ENCODE data around the gene ZBED5.
"Not testable (repeated sequence)": the region's sequence is repeated elsewhere in the genome, so short reads cannot be mapped to it uniquely, and the experiment has no call there.

The ZBED5 gene

DNA sequence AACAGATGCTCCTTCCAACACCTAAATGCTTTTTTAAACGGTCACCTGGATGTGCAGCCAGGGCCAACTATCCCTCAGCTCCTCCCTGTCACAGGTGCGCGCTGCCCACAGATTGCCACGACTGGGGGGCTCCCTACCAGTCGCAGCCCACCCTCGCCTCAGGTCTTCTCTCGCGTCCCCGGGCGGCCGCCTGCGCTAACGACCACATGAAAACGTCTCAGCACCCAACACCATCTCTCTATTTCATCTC, 469 bp downstream of the ZBED5 start:
- H3K27me3 ChIP-seq (ENCODE audit: low read depth, low read length) = no peaks in the 10 kb centered on the region
- H3K36me3 ChIP-seq (ENCODE audit: control insufficient read depth in 1 of 2, insufficient read depth in 2 of 2, low read length in 2 of 2) = peaks cover 25 to 28% of the 10 kb centered on the region in 2 donors
- peak overlapping the region; percentile 85 to 90 for H3K4me3 ChIP-seq (ENCODE audit: low read depth in 1 of 2, low read length in 2 of 2)
- H3K27ac ChIP-seq (ENCODE audit: low read length) = peak overlapping the region; percentile 98
- H3K4me1 ChIP-seq (ENCODE audit: control insufficient read depth in 1 of 2, insufficient read depth in 2 of 2, low read length in 2 of 2) = peaks cover 0 to 22% of the 10 kb centered on the region in 2 donors
- no peaks in the 10 kb centered on the region for H3K9me3 ChIP-seq (ENCODE audit: control insufficient read depth in 1 of 2, low read length in 2 of 2)

DNA sequence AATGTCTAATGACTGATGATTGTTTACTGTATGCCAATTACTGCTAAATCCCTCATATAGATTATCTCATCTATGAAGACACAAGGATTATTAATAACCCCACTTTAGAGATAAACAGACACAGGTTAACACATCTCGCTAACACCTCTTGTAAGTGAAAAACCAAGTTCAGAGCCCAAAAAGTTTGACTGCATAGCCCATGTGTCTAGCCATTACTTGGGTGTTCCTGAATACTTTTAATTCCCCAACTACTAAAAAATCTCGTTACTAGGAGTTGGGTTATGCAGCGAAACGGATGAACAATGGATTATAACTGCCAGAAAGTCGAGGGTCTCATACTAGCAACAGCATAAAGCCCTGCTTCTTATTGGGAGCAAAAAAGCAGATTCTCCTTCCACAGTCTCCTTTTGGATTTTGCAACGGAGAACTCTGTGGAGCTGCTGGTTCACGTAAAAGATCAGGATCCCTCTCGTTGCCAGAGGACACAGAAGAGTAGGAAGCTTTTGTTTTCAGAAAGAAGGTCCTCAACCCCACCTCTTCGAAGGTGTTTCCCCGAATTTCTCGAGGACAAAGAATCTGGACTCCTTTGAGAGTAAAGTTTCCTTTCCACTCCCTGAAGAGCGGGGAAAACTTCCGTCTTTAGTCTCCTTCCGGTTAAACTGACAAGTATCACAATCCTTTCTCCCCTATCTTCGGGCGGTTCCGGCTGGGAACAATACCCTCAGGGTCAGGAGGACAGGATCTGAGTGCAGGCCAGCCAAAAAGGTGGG, 979 bp downstream of the ZBED5 start:
- peaks cover 30 to 33% of the 10 kb centered on the region in 2 donors for H3K36me3 ChIP-seq (ENCODE audit: control insufficient read depth in 1 of 2, insufficient read depth in 2 of 2, low read length in 2 of 2)

DNA sequence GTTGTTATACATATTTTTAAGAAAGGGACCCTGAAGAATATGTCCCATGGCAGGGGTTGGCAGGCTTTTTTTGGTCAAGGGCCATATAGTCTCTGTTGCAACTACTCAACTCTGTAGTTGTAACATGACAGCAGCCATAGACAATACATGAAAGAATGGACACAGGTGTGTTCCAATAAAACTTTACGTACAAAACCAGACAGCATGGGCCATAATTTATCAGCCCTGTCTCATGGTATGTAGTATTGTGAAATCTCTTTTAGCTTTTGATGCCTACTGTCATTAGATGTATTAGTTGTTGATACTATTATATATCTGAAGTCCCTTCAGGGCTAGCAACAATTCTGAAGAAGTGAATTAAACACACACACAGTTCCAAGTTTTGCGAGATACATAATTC, 2.6 kb downstream of the ZBED5 start:
- Histone ChIP-seq H3K27ac (ENCODE audit: low read length) (no peak overlapping the region), H3K27me3 (ENCODE audit: low read depth, low read length) (no peaks in the 10 kb centered on the region), H3K9me3 (ENCODE audit: control insufficient read depth in 1 of 2, low read length in 2 of 2) (no peaks in the 10 kb centered on the region), H3K4me1 (ENCODE audit: control insufficient read depth in 1 of 2, insufficient read depth in 2 of 2, low read length in 2 of 2) (peaks cover 0 to 12% of the 10 kb centered on the region in 2 donors), H3K4me3 (ENCODE audit: low read depth in 1 of 2, low read length in 2 of 2) (no peak overlapping the region), H3K36me3 (ENCODE audit: control insufficient read depth in 1 of 2, insufficient read depth in 2 of 2, low read length in 2 of 2) (peaks cover 32 to 40% of the 10 kb centered on the region in 2 donors)

More for the DNA sequence above, 979 bp downstream of the ZBED5 start:
- Histone ChIP-seq H3K4me1 (ENCODE audit: control insufficient read depth in 1 of 2, insufficient read depth in 2 of 2, low read length in 2 of 2) (peaks cover 0 to 17% of the 10 kb centered on the region in 2 donors), H3K27me3 (ENCODE audit: low read depth, low read length) (no peaks in the 10 kb centered on the region), H3K9me3 (ENCODE audit: control insufficient read depth in 1 of 2, low read length in 2 of 2) (no peaks in the 10 kb centered on the region), H3K4me3 (ENCODE audit: low read depth in 1 of 2, low read length in 2 of 2) (peak overlapping the region; percentile 85 to 90), H3K27ac (ENCODE audit: low read length) (peak overlapping the region; percentile 98)

DNA sequence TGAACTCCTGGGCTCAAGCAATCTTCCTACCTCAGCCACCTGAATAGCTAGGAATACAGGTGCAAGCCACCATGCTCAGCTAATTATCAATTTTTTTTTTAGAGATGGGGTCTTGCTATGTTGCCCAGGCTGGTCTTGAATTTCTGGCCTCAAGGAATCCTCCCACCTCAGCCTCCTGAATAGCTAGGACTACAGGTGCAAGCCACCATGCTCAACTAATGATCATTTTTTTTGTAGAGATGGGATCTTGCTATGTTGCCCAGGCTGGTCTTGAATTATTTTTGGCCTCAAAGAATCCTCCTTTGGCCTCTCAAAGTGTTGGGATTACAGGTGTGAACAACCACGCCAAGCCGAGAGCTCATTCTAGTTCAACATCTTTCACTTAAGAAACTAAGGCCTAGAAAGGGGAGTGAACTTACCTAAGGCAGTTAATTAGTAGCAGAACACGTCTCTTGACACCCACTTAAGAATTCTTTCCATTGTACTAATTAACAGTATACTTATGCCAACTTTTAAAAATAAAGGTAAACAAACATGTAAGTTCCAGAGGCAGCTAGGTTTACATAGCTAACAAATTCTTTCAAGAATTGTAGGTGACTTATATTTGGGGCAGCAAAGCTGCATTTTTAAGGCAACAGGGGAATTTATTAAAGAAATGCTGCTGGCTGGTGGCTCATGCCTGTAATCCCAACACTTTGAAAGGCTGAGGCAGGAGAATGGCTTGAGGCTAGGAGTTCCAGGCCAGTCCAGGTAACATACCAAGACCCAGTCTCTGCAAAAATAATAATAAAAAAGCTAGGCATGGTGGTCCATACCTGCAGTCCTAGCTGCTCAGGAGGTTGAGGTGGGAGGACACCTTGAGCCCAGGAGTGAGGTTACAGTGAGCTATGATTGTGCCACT, 9.6 kb downstream of the ZBED5 start:
- Histone ChIP-seq H3K4me1 (ENCODE audit: control insufficient read depth in 1 of 2, insufficient read depth in 2 of 2, low read length in 2 of 2) (peaks cover 0 to 6% of the 10 kb centered on the region in 2 donors), H3K9me3 (ENCODE audit: control insufficient read depth in 1 of 2, low read length in 2 of 2) (no peaks in the 10 kb centered on the region), H3K27ac (ENCODE audit: low read length) (no peak overlapping the region), H3K27me3 (ENCODE audit: low read depth, low read length) (no peaks in the 10 kb centered on the region), H3K4me3 (ENCODE audit: low read depth in 1 of 2, low read length in 2 of 2) (no peak overlapping the region), H3K36me3 (ENCODE audit: control insufficient read depth in 1 of 2, insufficient read depth in 2 of 2, low read length in 2 of 2) (peaks cover 15 to 19% of the 10 kb centered on the region in 2 donors)

DNA sequence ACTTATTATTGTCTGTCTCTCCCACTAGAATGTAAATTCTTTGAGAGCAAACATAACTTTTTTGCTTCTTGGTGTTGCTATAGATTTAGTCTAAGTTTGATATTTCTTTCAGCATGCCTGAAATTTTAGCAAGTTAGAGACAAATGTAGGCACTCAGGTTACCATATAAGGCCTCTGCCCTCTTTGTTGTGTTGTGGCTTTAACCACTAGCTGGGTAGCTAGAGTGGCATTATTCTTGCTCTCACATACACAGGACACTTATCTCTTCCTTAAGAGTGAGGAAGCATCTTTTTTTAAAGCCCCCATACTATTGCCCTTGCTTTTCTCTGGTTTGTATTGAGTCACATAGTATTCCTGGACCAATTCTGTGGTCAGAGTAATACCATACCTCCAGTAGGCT, 11.2 kb downstream of the ZBED5 start:
- peaks cover 0 to 6% of the 10 kb centered on the region in 2 donors for H3K4me1 ChIP-seq (ENCODE audit: control insufficient read depth in 1 of 2, insufficient read depth in 2 of 2, low read length in 2 of 2)
- H3K9me3 ChIP-seq (ENCODE audit: control insufficient read depth in 1 of 2, low read length in 2 of 2) = no peaks in the 10 kb centered on the region
- no peak overlapping the region for H3K4me3 ChIP-seq (ENCODE audit: low read depth in 1 of 2, low read length in 2 of 2)
- H3K27me3 ChIP-seq (ENCODE audit: low read depth, low read length) = no peaks in the 10 kb centered on the region
- H3K27ac ChIP-seq (ENCODE audit: low read length) = no peak overlapping the region
- peaks cover under 1 to 5% of the 10 kb centered on the region in 2 donors for H3K36me3 ChIP-seq (ENCODE audit: control insufficient read depth in 1 of 2, insufficient read depth in 2 of 2, low read length in 2 of 2)

DNA sequence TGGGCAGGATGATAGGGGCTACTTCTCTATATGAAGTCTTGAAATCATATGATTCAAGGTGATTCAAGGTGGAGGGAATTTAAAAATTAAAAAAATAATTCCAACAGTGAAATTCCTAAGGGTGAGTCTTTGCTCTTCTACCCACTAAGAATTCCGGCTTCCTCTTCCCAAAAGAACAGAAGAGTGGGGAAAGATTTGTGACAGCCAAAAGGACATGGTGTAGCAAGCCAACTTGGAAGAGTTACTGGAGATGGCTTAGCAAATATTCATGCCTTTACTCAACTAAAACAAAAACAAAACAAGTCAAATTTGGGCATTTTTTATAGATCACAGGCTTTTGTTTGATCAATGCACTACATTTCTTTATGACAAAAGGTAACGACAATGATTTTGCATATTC, 12.3 kb downstream of the ZBED5 start:
- H3K9me3 ChIP-seq (ENCODE audit: control insufficient read depth in 1 of 2, low read length in 2 of 2) = no peaks in the 10 kb centered on the region
- no peaks in the 10 kb centered on the region for H3K36me3 ChIP-seq (ENCODE audit: control insufficient read depth in 1 of 2, insufficient read depth in 2 of 2, low read length in 2 of 2)
- no peak overlapping the region for H3K4me3 ChIP-seq (ENCODE audit: low read depth in 1 of 2, low read length in 2 of 2)
- H3K27ac ChIP-seq (ENCODE audit: low read length) = no peak overlapping the region
- H3K27me3 ChIP-seq (ENCODE audit: low read depth, low read length) = no peaks in the 10 kb centered on the region
- peaks cover 0 to 6% of the 10 kb centered on the region in 2 donors for H3K4me1 ChIP-seq (ENCODE audit: control insufficient read depth in 1 of 2, insufficient read depth in 2 of 2, low read length in 2 of 2)

DNA sequence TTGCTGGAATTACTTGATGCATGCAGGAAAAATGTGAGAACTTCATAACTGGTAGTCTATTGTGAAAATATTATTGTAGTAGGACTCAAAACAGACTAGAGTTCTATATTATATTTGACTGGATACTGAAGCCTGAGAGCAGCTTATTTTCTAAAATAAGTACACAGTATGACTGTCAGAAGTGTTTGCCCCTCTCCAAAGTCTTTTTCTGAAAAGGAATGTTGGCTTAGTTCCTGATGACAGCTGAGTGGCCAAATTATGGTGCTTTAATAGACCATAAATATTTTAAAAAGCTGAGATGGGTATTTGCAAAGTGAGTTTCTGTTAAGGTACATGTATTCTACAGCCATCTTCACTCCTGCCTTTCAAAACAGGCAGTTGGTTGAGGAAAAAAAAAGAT, 13.1 kb downstream of the ZBED5 start:
- no peaks in the 10 kb centered on the region for H3K27me3 ChIP-seq (ENCODE audit: low read depth, low read length)
- no peaks in the 10 kb centered on the region for H3K36me3 ChIP-seq (ENCODE audit: control insufficient read depth in 1 of 2, insufficient read depth in 2 of 2, low read length in 2 of 2)
- H3K9me3 ChIP-seq (ENCODE audit: control insufficient read depth in 1 of 2, low read length in 2 of 2) = no peaks in the 10 kb centered on the region
- H3K27ac ChIP-seq (ENCODE audit: low read length) = no peak overlapping the region
- H3K4me1 ChIP-seq (ENCODE audit: control insufficient read depth in 1 of 2, insufficient read depth in 2 of 2, low read length in 2 of 2) = peaks cover 0 to 6% of the 10 kb centered on the region in 2 donors
- H3K4me3 ChIP-seq (ENCODE audit: low read depth in 1 of 2, low read length in 2 of 2) = no peak overlapping the region

DNA sequence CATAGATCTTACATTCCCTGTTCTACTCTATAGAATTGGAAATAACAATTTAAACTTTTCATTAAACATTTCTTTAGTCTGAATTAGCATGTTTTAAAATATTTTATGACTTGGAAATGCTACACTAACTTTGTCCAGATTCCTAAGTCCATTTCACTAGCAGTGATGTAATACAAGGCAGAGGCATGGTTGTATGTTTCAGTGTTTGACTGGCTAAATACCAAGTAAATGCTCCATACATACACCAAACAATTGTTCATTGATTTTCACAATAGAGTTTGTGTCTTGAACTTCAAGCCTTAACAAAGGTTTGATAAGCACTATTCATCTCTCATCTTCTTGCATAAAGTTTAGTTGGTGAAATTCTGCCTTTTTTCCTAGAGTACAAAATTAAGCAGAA, 13.5 kb downstream of the ZBED5 start:
- Histone ChIP-seq H3K9me3 (ENCODE audit: control insufficient read depth in 1 of 2, low read length in 2 of 2) (no peaks in the 10 kb centered on the region), H3K4me1 (ENCODE audit: control insufficient read depth in 1 of 2, insufficient read depth in 2 of 2, low read length in 2 of 2) (peaks cover 0 to 6% of the 10 kb centered on the region in 2 donors), H3K27ac (ENCODE audit: low read length) (no peak overlapping the region), H3K27me3 (ENCODE audit: low read depth, low read length) (no peaks in the 10 kb centered on the region), H3K36me3 (ENCODE audit: control insufficient read depth in 1 of 2, insufficient read depth in 2 of 2, low read length in 2 of 2) (no peaks in the 10 kb centered on the region), H3K4me3 (ENCODE audit: low read depth in 1 of 2, low read length in 2 of 2) (no peak overlapping the region)

DNA sequence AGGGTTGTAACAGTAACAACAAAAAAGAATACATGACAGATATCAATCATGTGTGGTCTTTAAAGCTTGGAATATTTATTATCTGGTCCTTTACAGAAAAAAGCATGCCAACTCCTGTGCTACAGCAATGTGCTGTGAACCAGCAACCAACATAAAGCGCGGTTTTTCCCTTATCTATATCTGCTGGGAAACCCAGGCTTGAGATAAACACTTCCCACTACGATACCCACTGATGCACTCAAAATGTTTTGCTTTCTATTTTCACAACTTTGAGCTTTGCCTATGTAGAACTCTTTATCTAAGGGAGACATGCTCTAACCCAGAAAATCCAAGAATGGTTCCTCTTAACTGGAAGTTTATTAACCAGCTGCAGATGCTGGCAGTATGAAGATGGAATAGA, 19.0 kb downstream of the ZBED5 start:
- Histone ChIP-seq H3K4me1 (ENCODE audit: control insufficient read depth in 1 of 2, insufficient read depth in 2 of 2, low read length in 2 of 2) (no peaks in the 10 kb centered on the region), H3K4me3 (ENCODE audit: low read depth in 1 of 2, low read length in 2 of 2) (no peak overlapping the region), H3K27ac (ENCODE audit: low read length) (no peak overlapping the region)

DNA sequence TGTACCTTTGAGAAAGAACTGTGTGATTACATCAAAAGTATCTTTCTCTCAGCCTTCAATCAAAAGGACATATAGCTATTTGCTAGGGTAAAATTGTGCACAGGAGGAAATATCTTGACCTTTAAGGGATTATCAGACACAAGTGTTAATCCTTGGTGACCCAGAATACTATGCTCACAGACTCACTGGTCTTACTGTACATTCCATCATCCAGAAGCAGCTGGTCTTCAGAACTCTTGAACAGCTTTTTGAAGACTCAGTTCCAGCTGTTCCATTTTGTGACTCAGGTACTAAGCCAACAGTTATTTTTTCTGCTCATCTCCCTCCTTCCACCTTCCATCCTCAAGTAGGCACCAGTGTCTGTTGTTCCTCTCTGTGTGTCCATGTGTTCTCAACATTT, 19.8 kb downstream of the ZBED5 start:
- H3K36me3 ChIP-seq (ENCODE audit: control insufficient read depth in 1 of 2, insufficient read depth in 2 of 2, low read length in 2 of 2) = no peaks in the 10 kb centered on the region
- no peaks in the 10 kb centered on the region for H3K4me1 ChIP-seq (ENCODE audit: control insufficient read depth in 1 of 2, insufficient read depth in 2 of 2, low read length in 2 of 2)
- no peaks in the 10 kb centered on the region for H3K27me3 ChIP-seq (ENCODE audit: low read depth, low read length)
- H3K9me3 ChIP-seq (ENCODE audit: control insufficient read depth in 1 of 2, low read length in 2 of 2) = no peaks in the 10 kb centered on the region
- no peak overlapping the region for H3K27ac ChIP-seq (ENCODE audit: low read length)
- no peak overlapping the region for H3K4me3 ChIP-seq (ENCODE audit: low read depth in 1 of 2, low read length in 2 of 2)

More for the DNA sequence above, 19.0 kb downstream of the ZBED5 start:
- no peaks in the 10 kb centered on the region for H3K9me3 ChIP-seq (ENCODE audit: control insufficient read depth in 1 of 2, low read length in 2 of 2)
- H3K36me3 ChIP-seq (ENCODE audit: control insufficient read depth in 1 of 2, insufficient read depth in 2 of 2, low read length in 2 of 2) = no peaks in the 10 kb centered on the region
- H3K27me3 ChIP-seq (ENCODE audit: low read depth, low read length) = no peaks in the 10 kb centered on the region

DNA sequence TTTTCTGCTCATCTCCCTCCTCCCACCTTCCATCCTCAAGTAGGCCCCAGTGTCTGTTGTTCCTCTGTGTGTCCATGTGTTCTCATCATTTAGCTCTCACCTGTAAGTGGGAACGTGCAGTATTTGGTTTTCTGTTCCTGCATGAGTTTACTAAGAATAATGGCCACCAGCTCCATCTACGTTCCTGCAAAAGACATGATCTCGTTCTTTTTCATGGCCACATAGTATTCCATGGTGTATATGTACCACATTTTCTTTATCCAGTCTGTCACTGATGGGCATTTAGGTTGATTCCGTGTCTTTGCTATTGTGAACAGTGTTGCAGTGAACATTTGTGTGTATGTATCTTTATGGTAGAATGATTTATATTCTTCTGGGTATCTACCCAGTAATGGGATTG, 21.0 kb downstream of the ZBED5 start:
- H3K4me3 ChIP-seq (ENCODE audit: low read depth in 1 of 2, low read length in 2 of 2); H3K27ac ChIP-seq (ENCODE audit: low read length); H3K36me3 ChIP-seq (ENCODE audit: control insufficient read depth in 1 of 2, insufficient read depth in 2 of 2, low read length in 2 of 2); H3K4me1 ChIP-seq (ENCODE audit: control insufficient read depth in 1 of 2, insufficient read depth in 2 of 2, low read length in 2 of 2); H3K27me3 ChIP-seq (ENCODE audit: low read depth, low read length); H3K9me3 ChIP-seq (ENCODE audit: control insufficient read depth in 1 of 2, low read length in 2 of 2): not testable (repeated sequence)

All from muscle layer of duodenum (tissue), 2 donors.